Measurements from ENCODE around the gene AMPH. TPM values are rescaled to one million over a fixed set of nuclear protein-coding genes. Genes with fewer than 3 reads are reported as not detected.
"Not testable (repeated sequence)": the region's sequence is repeated elsewhere in the genome, so short reads cannot be mapped to it uniquely, and the experiment has no call there.

The AMPH gene
- polyA plus RNA-seq, 1 donor (not counting 4 experiments of a cell fraction or from before 2014, with no cell fraction given) = not detected

- Histone ChIP-seq H3K4me3 (ENCODE audit: control insufficient read depth in 2 of 3, extremely low read depth in 1 of 3, insufficient read depth in 2 of 3, low read depth in 1 of 3, low read length in 3 of 3) (no peak overlapping the region), H4K20me1 (ENCODE audit: control insufficient read depth, extremely low read depth, insufficient read depth, low read length) (no peaks in the 10 kb centered on the region), H3K9ac (ENCODE audit: control insufficient read depth, extremely low read depth, insufficient read depth, low read length) (no peak overlapping the region), H3K27ac (ENCODE audit: control insufficient read depth, insufficient read depth, low read length) (no peak overlapping the region), H3K9me1 (ENCODE audit: control insufficient read depth, extremely low read depth, insufficient read depth, low read length) (no peaks in the 10 kb centered on the region), H3K4me1 (ENCODE audit: control insufficient read depth, extremely low read depth, insufficient read depth, low read length) (no peaks in the 10 kb centered on the region), H2AFZ (ENCODE audit: control insufficient read depth, low read length) (no peak overlapping the region), H3K4me2 (ENCODE audit: control insufficient read depth, extremely low read depth, insufficient read depth, low read depth, low read length) (no peak overlapping the region), H3K27me3 (ENCODE audit: control insufficient read depth, extremely low read depth, insufficient read depth, low read length) (no peaks in the 10 kb centered on the region), H3K36me3 (ENCODE audit: control insufficient read depth in 2 of 2, extremely low read depth in 1 of 2, insufficient read depth in 2 of 2, low read length in 2 of 2) (no peaks in the 10 kb centered on the region), H3K79me2 (ENCODE audit: control insufficient read depth, insufficient read depth, low read length) (no peaks in the 10 kb centered on the region), H3K9me3 (ENCODE audit: control insufficient read depth, low read depth, low read length) (no peaks in the 10 kb centered on the region)
- TF ChIP-seq, protein P1, sequence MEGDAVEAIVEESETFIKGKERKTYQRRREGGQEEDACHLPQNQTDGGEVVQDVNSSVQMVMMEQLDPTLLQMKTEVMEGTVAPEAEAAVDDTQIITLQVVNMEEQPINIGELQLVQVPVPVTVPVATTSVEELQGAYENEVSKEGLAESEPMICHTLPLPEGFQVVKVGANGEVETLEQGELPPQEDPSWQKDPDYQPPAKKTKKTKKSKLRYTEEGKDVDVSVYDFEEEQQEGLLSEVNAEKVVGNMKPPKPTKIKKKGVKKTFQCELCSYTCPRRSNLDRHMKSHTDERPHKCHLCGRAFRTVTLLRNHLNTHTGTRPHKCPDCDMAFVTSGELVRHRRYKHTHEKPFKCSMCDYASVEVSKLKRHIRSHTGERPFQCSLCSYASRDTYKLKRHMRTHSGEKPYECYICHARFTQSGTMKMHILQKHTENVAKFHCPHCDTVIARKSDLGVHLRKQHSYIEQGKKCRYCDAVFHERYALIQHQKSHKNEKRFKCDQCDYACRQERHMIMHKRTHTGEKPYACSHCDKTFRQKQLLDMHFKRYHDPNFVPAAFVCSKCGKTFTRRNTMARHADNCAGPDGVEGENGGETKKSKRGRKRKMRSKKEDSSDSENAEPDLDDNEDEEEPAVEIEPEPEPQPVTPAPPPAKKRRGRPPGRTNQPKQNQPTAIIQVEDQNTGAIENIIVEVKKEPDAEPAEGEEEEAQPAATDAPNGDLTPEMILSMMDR (optimal IDR thresholded peaks at IDR 0.05 in 1 of 3, IDR thresholded peaks at IDR 0.05 in 1 of 3, conservative IDR thresholded peaks at IDR 0.05 in 1 of 3; ENCODE audit: extremely low read depth in 1 of 3, insufficient read depth in 2 of 3, low read length in 3 of 3) = no peak
- dilution Hi-C loops (cut with MboI; ENCODE audit: extremely low pct_ligation_motif_present, low sequenced_read_pairs) = no loop called here
- no peak for FAIRE-seq
- no peak for DNase-seq (ENCODE audit: low read depth, low spot score)
Measured at GRCh38 chr7:38351601-38352000, 279.6 kb downstream of the AMPH start.

DNA sequence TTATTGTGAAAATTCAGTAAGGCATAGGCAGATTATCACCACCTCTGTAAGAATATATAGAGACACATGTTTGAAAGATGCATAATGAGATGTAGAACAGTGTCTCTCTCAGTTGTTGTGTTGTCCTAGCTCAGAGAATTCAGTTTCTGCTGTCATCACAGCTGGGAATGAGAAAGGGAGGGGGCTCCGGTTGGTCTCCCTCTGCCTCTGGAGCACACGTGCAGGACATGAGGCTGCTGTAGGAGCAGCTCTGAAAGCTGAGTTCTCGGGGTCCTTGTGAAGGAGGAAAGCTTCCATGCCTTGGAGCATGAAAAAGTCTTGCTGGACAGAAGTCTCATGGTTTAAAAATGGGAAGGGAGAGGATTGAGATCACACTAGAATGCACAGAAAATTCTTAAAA is 280.4 kb downstream of the AMPH start:
- H4K20me1 ChIP-seq (ENCODE audit: control insufficient read depth, extremely low read depth, insufficient read depth, low read length); DNase-seq (ENCODE audit: low read depth, low spot score); H2AFZ ChIP-seq (ENCODE audit: control insufficient read depth, low read length); H3K79me2 ChIP-seq (ENCODE audit: control insufficient read depth, insufficient read depth, low read length); H3K4me1 ChIP-seq (ENCODE audit: control insufficient read depth, extremely low read depth, insufficient read depth, low read length); H3K27me3 ChIP-seq (ENCODE audit: control insufficient read depth, extremely low read depth, insufficient read depth, low read length); H3K9me1 ChIP-seq (ENCODE audit: control insufficient read depth, extremely low read depth, insufficient read depth, low read length); FAIRE-seq; dilution Hi-C loops (cut with MboI; ENCODE audit: extremely low pct_ligation_motif_present, low sequenced_read_pairs); H3K9me3 ChIP-seq (ENCODE audit: control insufficient read depth, low read depth, low read length); H3K36me3 ChIP-seq (ENCODE audit: control insufficient read depth in 2 of 2, extremely low read depth in 1 of 2, insufficient read depth in 2 of 2, low read length in 2 of 2); H3K9ac ChIP-seq (ENCODE audit: control insufficient read depth, extremely low read depth, insufficient read depth, low read length); H3K4me3 ChIP-seq (ENCODE audit: control insufficient read depth in 2 of 3, extremely low read depth in 1 of 3, insufficient read depth in 2 of 3, low read depth in 1 of 3, low read length in 3 of 3); H3K4me2 ChIP-seq (ENCODE audit: control insufficient read depth, extremely low read depth, insufficient read depth, low read depth, low read length); H3K27ac ChIP-seq (ENCODE audit: control insufficient read depth, insufficient read depth, low read length): not testable (repeated sequence)

DNA sequence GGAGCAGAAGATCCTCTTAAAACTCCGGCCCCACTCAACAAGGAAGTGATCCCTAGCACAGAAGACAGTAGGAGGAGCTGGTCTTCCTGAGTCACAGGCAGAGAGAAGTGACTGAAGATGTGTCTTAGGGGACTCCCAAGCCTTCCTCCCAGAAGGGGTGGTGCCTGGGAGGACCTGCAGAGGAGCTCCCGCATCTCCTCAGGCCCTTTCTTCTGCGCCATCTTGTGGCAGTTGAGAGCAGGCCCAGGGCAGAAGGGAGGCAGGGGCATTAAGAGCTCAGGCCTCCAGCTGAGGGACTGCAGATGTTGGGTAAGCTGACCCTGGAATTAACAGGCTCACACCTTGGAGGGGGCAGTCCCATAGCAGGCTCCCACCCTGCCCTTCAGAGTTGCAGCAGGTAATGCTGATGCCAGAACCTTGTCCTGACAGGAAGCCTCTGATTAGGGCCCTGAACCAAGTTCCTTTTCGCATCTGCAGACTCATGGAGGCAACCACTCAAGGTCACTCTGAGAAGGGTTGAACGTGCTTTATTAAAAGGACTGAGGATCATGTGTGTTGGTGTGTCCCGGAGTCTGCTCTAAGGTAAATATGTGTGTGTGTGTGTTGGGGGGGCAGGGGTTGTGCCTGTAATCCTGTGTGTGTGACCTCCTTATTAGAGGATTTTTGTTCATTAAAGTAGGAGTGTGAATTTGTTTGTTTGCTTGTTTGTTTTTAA is 281.1 kb downstream of the AMPH start:
- DNase-seq (ENCODE audit: low read depth, low spot score); H3K9me1 ChIP-seq (ENCODE audit: control insufficient read depth, extremely low read depth, insufficient read depth, low read length); H3K27ac ChIP-seq (ENCODE audit: control insufficient read depth, insufficient read depth, low read length); H3K4me3 ChIP-seq (ENCODE audit: control insufficient read depth in 2 of 3, extremely low read depth in 1 of 3, insufficient read depth in 2 of 3, low read depth in 1 of 3, low read length in 3 of 3); H3K36me3 ChIP-seq (ENCODE audit: control insufficient read depth in 2 of 2, extremely low read depth in 1 of 2, insufficient read depth in 2 of 2, low read length in 2 of 2); H3K4me1 ChIP-seq (ENCODE audit: control insufficient read depth, extremely low read depth, insufficient read depth, low read length); H4K20me1 ChIP-seq (ENCODE audit: control insufficient read depth, extremely low read depth, insufficient read depth, low read length); H2AFZ ChIP-seq (ENCODE audit: control insufficient read depth, low read length); dilution Hi-C loops (cut with MboI; ENCODE audit: extremely low pct_ligation_motif_present, low sequenced_read_pairs); H3K9ac ChIP-seq (ENCODE audit: control insufficient read depth, extremely low read depth, insufficient read depth, low read length); H3K79me2 ChIP-seq (ENCODE audit: control insufficient read depth, insufficient read depth, low read length); H3K9me3 ChIP-seq (ENCODE audit: control insufficient read depth, low read depth, low read length); FAIRE-seq; H3K4me2 ChIP-seq (ENCODE audit: control insufficient read depth, extremely low read depth, insufficient read depth, low read depth, low read length); H3K27me3 ChIP-seq (ENCODE audit: control insufficient read depth, extremely low read depth, insufficient read depth, low read length): not testable (repeated sequence)
- TF ChIP-seq, protein P1 (optimal IDR thresholded peaks at IDR 0.05 in 1 of 3, IDR thresholded peaks at IDR 0.05 in 1 of 3, conservative IDR thresholded peaks at IDR 0.05 in 1 of 3; ENCODE audit: extremely low read depth in 1 of 3, insufficient read depth in 2 of 3, low read length in 3 of 3) = peak in 2 of 3 experiments; percentile 15

DNA sequence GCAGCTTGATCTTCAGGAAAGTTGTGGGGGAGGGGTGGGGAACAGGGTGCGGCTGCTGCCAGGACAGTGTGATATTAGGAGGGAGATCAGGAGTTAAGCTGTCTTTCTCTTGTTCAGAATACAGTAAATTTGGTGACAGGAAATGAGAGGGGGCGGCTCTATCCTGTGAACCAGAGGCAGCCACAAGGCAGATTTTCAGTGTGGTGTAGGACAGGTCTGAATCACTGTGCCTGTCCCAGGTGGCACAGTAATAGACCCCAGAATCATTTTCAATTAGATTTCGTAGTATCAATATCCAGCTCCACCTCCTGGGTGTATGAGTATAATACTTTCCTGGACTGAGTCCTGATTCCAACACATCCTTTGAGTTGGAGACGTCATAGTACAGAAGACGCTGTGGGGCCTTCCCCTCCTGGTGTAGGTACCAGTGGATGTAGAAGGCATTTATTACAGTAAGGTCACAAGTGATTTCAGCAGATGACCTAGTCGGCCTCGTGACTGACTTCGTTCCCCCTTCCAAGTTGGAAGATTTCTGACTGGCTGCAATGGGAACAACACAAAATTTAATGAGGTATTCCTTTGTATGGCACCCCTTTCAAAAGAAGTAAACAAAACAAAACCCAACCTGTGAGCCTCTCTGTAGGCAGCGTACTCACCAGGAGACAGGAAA is 281.9 kb downstream of the AMPH start:
- H3K4me3 ChIP-seq (ENCODE audit: control insufficient read depth in 2 of 3, extremely low read depth in 1 of 3, insufficient read depth in 2 of 3, low read depth in 1 of 3, low read length in 3 of 3); H3K36me3 ChIP-seq (ENCODE audit: control insufficient read depth in 2 of 2, extremely low read depth in 1 of 2, insufficient read depth in 2 of 2, low read length in 2 of 2); H3K4me1 ChIP-seq (ENCODE audit: control insufficient read depth, extremely low read depth, insufficient read depth, low read length); H3K9ac ChIP-seq (ENCODE audit: control insufficient read depth, extremely low read depth, insufficient read depth, low read length); dilution Hi-C loops (cut with MboI; ENCODE audit: extremely low pct_ligation_motif_present, low sequenced_read_pairs); DNase-seq (ENCODE audit: low read depth, low spot score); H3K9me1 ChIP-seq (ENCODE audit: control insufficient read depth, extremely low read depth, insufficient read depth, low read length); H3K9me3 ChIP-seq (ENCODE audit: control insufficient read depth, low read depth, low read length); H3K79me2 ChIP-seq (ENCODE audit: control insufficient read depth, insufficient read depth, low read length); H4K20me1 ChIP-seq (ENCODE audit: control insufficient read depth, extremely low read depth, insufficient read depth, low read length); FAIRE-seq; H3K27ac ChIP-seq (ENCODE audit: control insufficient read depth, insufficient read depth, low read length); H2AFZ ChIP-seq (ENCODE audit: control insufficient read depth, low read length); H3K4me2 ChIP-seq (ENCODE audit: control insufficient read depth, extremely low read depth, insufficient read depth, low read depth, low read length); H3K27me3 ChIP-seq (ENCODE audit: control insufficient read depth, extremely low read depth, insufficient read depth, low read length): not testable (repeated sequence)
